Stimulated activated CD8-positive, alpha-beta memory T cell treated with anti-CD3 and anti-CD28 coated beads, Interleukin-4, amount 100 ng/mL, for 48 hours (primary cell): ENCODE measurements around the gene NAT9.
A peak's percentile ranks its signal among the peaks of the same experiment; 100 is the strongest.

Experiments used
- DNase-seq: peaks from one replicate; pipeline ENCODE4 v3.0.0-alpha.2; 2020

Gene NAT9

GRCh38 chr17:74804683-74805082 lies 28.5 kb upstream of the NAT9 start:
- DNase-seq, result no peak

- no peak for DNase-seq
Measured at GRCh38 chr17:74803971-74804370, 27.8 kb upstream of the NAT9 start.

- DNase-seq, result no peak
Measured at GRCh38 chr17:74803388-74803930, 27.3 kb upstream of the NAT9 start.

GRCh38 chr17:74801896-74802295 lies 25.8 kb upstream of the NAT9 start:
- no peak for DNase-seq

DNA sequence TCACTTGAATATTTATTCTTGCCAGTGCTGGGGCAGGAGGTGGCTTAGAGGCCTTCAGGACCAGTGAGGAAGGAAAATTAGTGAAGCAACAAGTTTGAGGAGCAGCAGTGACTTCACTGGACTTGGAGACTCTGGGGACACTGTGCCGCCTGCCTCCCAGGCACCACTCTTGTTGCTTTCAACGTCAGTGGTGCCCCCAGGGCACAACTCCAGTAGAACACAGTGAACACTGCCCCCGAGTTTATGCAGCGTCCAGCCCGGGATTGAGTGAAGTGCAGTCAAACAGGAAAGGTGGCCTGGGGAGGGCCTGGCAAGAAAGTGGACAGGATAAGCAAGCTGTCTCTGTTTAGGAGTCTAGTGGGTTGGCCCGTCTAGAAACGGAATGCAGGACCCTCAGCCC lies 24.4 kb upstream of the NAT9 start:
- no peak for DNase-seq

- DNase-seq, result no peak
Measured at GRCh38 chr17:74799097-74799496, 23.0 kb upstream of the NAT9 start.

DNA sequence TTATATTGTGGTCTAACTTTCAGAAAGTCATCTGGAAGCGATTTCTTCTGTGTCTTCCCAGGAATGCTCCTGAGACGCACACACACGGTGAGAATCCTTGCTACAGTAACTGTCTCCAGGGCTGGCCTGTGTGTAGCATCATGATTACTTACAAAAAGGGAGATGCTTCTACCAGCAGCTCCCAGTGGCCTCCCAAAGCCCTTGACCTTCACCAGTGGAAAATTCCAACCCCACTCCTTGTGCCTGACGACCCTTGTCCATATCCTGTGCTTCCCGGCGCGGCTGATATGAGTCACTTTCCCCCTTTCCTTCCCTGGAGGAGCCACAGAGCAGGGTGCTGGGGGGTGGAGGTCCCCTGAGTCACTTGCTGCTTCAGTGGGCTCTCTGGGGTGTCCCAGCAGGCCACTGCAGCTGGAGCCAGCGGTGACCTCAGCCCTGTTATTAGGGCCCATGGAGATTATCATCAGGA lies 22.1 kb upstream of the NAT9 start:
- DNase-seq, result no peak

- DNase-seq, result no peak
Measured at GRCh38 chr17:74797824-74798223, 21.7 kb upstream of the NAT9 start.

DNA sequence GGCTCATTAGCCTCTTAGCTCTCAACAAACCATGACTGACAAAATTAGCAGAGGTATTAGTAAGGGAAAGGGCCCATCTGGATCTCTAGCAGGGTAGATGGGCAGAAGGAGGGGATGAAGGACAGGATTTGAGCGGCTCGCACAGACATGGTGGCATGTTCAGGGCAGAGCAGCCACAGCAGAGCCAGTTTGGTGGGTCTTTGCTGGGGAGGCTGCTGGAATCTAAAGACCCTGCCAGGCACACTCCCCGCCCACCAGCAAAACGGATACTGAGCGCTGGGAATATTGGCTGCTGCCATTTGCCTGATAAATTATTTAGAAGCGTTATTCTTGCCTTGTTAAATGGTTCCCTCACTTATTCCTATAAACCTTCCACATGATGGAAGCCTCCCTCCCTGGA lies 20.7 kb upstream of the NAT9 start:
- DNase-seq, result no peak

- no peak for DNase-seq
Measured at GRCh38 chr17:74796211-74796610, 20.1 kb upstream of the NAT9 start.

- no peak for DNase-seq
Measured at GRCh38 chr17:74795327-74796020, 19.3 kb upstream of the NAT9 start.

GRCh38 chr17:74792586-74793105 lies 16.5 kb upstream of the NAT9 start:
- DNase-seq, result no peak

DNA sequence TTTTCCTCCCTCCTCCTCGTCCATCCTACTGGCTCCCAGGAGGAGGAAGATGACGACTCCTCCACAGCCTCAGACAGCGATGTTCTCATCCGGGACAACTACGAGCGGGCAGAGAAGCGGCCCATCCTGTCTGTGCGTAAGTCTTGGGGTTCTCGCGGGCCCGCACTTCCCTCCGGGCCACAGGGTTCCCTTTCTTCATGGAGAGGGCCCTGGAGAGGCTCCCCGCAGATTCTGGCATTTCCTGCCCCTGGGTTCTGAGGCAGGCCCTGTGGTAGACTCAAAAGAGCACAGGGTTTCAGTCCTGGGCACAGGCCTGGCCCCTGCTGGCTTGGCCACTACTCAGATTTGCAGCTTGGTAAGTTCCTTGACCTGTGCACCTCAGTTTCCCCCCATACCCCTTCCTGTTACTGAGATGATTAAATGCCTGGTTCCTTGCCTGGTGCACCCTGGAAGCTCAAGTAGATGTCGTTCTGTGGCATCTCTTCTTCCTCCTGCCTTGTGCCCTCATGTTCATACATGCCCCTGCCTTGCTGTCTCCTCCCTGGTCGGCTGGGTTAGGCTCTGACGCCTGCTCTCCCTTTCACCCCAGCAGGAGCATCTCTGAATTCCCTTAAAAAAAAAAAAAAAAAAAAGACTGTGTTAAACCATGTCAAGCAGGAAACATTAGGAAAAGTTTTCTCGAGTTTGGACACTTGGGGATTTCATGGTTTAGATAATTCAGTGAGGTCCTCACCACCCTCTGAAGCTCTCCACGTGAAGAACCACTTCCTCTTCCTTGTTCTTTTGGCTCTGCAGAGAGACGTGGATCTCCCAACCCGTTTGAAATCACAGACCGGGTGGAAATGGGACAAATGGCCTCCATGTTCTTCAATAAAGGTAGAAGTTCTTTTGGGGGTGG lies 14.3 kb upstream of the NAT9 start:
- DNase-seq, result no peak

- no peak for DNase-seq
Measured at GRCh38 chr17:74786431-74787055, 10.4 kb upstream of the NAT9 start.

DNA sequence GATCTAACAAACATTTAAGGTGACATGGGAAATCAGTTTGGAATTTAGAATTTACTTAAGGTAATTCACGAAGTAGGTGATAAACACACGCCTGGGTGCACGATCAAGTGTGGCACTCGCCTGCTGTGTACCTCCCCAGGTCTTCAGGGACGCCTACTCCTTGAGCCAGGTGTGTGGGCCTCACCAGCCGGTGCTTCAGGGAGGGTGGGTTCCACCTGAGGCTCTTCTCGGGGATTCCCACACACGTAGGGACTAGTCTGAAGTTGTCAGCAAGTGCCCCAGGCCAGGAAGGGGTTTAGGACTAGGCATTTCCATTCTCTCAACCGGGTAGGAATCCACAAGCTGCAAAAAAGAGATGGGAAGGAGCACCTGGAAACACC lies 9.8 kb upstream of the NAT9 start:
- DNase-seq, result no peak

DNA sequence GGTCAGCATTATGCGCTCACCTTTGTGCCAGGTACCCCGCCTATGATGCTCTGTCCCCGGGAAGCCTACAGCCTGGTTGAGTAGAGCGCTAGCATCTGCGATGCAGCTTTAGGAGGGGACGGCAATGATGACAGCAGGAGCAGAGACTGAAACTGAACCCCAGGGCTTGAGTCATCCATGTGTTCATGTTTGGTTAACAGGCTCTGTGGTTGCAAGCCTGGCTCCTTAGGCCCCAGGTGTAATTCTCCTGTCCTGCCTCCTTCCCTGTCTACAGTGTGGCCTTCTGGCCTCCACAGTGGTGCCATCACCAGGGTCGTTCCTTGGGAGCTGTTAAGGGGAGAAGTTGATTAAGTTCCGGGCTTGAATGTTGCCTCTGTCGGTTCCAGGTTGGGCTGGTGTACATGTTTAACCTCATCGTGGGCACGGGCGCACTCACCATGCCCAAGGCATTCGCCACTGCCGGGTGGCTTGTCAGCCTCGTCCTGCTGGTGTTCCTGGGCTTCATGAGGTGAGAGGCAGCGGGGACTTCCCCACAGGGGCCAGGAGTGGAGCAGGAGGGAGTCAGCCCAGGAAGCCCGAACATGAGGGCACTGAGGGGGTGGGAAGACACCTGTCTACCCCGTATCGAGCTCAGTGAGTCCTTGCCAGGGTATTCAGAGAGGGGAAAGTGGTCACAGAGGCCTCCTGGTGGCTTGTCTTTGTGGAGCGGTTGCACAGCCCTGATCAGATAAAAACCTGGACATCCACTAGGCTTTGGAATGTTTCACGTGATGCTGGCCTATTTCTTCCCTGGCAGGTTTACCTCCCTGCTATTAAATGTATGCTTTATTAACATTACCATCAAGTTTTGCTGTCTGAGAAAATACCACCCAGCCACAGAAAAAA lies 9.2 kb upstream of the NAT9 start:
- peak; percentile 57 for DNase-seq

DNA sequence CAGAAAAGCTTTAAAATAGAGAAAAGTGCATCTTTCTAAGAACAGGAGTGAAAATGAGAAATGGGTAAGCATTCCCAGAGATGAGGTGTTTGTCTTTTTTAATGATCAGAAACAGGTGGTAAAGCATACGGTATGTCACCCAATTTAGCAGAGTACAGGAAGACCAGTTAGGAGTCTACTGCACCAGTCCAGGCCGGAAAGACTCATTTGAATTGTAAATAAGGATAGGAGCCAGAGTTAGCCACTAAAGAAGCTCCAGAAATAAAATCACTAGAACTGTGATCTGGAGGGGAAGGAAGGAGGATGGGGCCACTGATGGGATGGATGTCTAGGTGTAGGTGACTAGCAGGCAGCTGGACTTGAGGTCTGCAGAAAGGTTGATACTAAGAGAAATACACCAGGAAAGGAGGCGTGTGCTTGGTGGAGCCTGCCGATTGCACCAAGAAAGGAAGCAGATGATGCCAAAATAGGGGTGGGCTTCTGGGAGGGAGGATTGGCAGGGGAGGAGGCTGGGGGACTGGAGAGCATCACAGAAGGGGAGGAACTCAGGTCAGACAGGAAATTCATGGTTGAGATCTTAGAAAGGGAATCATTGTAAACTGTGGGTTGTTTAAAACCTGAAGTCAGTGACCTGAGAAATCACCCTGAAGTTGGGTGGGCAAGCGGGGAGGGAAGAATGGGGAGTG lies 8.1 kb upstream of the NAT9 start:
- DNase-seq, result no peak

DNA sequence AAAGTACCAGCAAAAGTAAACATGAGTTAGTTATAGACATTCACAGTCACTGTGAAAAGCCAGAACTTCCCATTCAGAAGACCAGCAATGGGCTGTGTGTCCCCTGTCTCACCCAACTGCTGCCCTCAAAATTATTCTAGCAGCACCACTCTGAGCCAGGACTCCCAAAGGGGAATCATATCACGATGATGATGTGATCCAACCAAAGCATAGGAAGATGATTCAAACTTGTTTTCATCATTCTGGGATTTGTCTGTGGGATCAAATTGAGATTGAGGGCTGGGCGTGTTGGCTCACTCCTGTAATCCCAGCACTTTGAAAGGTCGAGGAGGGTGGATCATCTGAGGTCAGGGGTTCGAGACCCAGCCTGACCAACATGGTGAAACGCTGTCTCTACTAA lies 6.4 kb upstream of the NAT9 start:
- no peak for DNase-seq

DNA sequence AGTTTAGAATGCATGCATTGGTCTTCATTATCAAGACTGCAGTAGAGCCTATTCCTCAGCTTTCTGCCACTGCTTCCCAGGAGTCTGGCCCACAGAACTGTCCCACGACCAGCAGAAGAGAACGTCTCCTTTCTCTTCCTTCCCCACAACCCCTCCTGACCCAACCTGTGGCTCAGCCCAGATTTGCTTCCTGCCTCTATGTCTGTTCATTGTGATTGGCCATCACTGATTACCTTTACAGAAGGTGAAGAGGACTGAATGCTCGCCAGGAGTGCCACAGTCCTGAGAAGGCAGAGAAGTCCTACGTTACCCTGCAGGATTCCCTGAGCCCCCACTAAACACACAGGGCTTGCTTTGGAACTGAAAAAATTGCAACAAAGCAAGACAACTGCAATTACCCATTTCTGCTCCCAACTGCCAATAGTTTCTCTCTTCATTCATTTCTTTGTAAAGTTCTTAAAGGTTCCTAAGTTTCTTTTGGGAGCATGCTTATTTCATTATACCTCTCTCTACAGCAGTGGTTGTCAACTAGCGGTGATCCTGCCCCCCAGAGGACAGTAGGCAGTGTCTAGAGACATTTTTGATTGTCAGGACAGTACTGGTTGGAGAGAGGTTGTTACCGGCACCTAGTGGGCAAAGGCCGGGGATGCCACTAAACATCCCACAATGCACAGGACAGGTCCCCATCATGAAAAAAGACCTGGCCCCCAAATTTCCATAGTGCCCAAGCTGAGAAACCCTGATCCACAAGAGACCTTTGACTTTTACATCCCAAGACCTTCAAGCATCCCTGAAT lies 4.5 kb upstream of the NAT9 start:
- DNase-seq, result no peak

GRCh38 chr17:74779948-74780400 lies 3.8 kb upstream of the NAT9 start:
- DNase-seq, result peak; percentile 67

GRCh38 chr17:74779501-74779900 lies 3.4 kb upstream of the NAT9 start:
- no peak for DNase-seq
